ENCODE results near the gene SUGCT.

DNA sequence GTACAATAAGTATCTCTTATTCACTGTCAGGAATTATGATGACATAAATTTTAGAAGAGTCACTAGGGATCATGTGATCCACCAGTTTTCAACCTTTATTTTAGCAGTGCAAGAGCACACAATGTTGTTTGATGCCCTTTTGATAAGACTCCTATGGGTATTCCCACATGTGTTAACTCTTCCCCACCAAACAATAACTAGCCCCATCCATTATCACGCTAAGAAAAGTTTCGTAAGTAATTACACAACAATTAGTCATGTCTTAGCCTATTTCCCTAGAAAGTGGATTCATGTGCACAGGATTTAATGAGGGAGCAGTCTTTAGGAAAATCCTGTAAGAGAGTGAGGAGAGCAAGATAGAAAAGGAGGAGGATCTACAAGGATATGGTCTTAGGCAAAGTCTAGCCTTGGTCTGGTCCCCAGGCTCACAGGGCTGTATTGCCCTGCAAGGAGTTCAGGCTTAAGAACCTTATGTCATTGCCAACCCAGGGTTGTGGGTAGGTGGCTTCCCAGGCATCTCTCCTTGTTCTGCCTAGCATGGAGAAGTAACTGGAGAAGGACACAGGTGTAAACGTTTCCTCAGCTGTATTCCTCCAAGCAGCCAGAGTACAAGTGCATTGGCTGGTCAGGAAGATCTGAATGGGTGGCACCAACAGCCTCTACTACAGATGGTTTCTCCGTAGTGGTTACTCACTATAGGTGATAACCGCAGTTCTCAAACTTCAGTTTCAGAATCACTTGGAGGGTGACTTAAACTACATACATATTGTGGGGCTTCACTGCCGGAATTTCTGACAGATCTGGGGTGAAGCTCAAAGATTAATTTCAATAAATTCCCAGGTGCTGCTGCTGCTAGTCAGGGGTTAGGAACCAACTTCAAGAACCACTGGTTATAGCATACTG lies 574.5 kb downstream of the SUGCT start:
- no peak for TF ChIP-seq TARDBP (CRISPR knock-in tag; IDR thresholded peaks at IDR 0.05)
- TF ChIP-seq MXI1 (IDR thresholded peaks at IDR 0.05; ENCODE audit: borderline replicate concordance, low read depth, low read length) = no peak
- no peak for TF ChIP-seq MIXL1 (CRISPR knock-in tag; IDR thresholded peaks at IDR 0.05)
- TF ChIP-seq, protein P1, sequence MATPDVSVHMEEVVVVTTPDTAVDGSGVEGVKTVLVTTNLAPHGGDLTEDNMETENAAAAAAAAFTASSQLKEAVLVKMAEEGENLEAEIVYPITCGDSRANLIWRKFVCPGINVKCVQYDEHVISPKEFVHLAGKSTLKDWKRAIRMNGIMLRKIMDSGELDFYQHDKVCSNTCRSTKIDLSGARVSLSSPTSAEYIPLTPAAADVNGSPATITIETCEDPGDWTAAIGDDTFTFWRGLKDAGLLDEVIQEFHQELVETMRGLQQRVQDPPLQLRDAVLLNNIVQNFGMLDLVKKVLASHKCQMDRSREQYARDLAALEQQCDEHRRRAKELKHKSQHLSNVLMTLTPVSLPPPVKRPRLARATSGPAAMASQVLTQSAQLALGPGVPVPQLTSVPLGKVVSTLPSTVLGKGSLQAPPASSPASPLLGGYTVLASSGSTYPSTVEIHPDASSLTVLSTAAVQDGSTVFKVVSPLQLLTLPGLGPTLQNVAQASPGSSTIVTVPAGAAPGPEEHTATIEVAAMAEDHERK (CRISPR knock-in tag; IDR thresholded peaks at IDR 0.05; ENCODE audit: low read depth) = no peak
- no peak for TF ChIP-seq XBP1 (CRISPR knock-in tag; IDR thresholded peaks at IDR 0.05)
- no peak for TF ChIP-seq BRD4 (CRISPR knock-in tag; IDR thresholded peaks at IDR 0.05)
- TF ChIP-seq RNF2 (conservative IDR thresholded peaks at IDR 0.05; ENCODE audit: low read depth) = no peak
- TF ChIP-seq ZNF335 (CRISPR knock-in tag; IDR thresholded peaks at IDR 0.05) = no peak
- no peak for TF ChIP-seq NR2F1 (CRISPR knock-in tag; IDR thresholded peaks at IDR 0.05)
- TF ChIP-seq, protein P2, sequence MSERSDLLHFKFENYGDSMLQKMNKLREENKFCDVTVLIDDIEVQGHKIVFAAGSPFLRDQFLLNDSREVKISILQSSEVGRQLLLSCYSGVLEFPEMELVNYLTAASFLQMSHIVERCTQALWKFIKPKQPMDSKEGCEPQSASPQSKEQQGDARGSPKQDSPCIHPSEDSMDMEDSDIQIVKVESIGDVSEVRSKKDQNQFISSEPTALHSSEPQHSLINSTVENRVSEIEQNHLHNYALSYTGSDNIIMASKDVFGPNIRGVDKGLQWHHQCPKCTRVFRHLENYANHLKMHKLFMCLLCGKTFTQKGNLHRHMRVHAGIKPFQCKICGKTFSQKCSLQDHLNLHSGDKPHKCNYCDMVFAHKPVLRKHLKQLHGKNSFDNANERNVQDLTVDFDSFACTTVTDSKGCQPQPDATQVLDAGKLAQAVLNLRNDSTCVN (CRISPR knock-in tag; IDR thresholded peaks at IDR 0.05; ENCODE audit: borderline replicate concordance) = no peak
- no peak for TF ChIP-seq EED (CRISPR knock-in tag; IDR thresholded peaks at IDR 0.05)
- no peak for TF ChIP-seq ZNF589 (CRISPR knock-in tag; conservative IDR thresholded peaks at IDR 0.05)
- TF ChIP-seq ATF7 (IDR thresholded peaks at IDR 0.05) = no peak
- no peak for TF ChIP-seq ATF7 (CRISPR knock-in tag; IDR thresholded peaks at IDR 0.05)
- TF ChIP-seq ZNF468 (CRISPR knock-in tag; IDR thresholded peaks at IDR 0.05) = no peak
